ENCODE results near the gene RYR3.

The RYR3 gene

GRCh38 chr15:33320017-33320416 is 9.2 kb downstream of the RYR3 start:
- no peak for DNase-seq (ENCODE audit: low spot score)

GRCh38 chr15:33322091-33322490 is 11.3 kb downstream of the RYR3 start:
- DNase-seq (ENCODE audit: low spot score): no peak

- no peak for DNase-seq (ENCODE audit: low spot score)
Measured at GRCh38 chr15:33324609-33325008, 13.8 kb downstream of the RYR3 start.

- no peak for DNase-seq (ENCODE audit: low spot score)
Measured at GRCh38 chr15:33326908-33327307, 16.1 kb downstream of the RYR3 start.

- DNase-seq (ENCODE audit: low spot score): no peak
Measured at GRCh38 chr15:33328106-33328505, 17.3 kb downstream of the RYR3 start.

GRCh38 chr15:33329457-33329856 is 18.7 kb downstream of the RYR3 start:
- no peak for DNase-seq (ENCODE audit: low spot score)

GRCh38 chr15:33330931-33331330 is 20.2 kb downstream of the RYR3 start:
- no peak for DNase-seq (ENCODE audit: low spot score)

GRCh38 chr15:33341953-33342352 is 31.2 kb downstream of the RYR3 start:
- no peak for DNase-seq (ENCODE audit: low spot score)

GRCh38 chr15:33343275-33343674 is 32.5 kb downstream of the RYR3 start:
- no peak for DNase-seq (ENCODE audit: low spot score)

GRCh38 chr15:33344111-33344510 is 33.3 kb downstream of the RYR3 start:
- no peak for DNase-seq (ENCODE audit: low spot score)

- DNase-seq (ENCODE audit: low spot score): no peak
Measured at GRCh38 chr15:33344530-33344929, 33.8 kb downstream of the RYR3 start.

GRCh38 chr15:33354411-33354810 is 43.6 kb downstream of the RYR3 start:
- no peak for DNase-seq (ENCODE audit: low spot score)

- no peak for DNase-seq (ENCODE audit: low spot score)
Measured at GRCh38 chr15:33357845-33358244, 47.1 kb downstream of the RYR3 start.

GRCh38 chr15:33358306-33358705 is 47.5 kb downstream of the RYR3 start:
- no peak for DNase-seq (ENCODE audit: low spot score)

GRCh38 chr15:33360886-33361285 is 50.1 kb downstream of the RYR3 start:
- DNase-seq (ENCODE audit: low spot score): no peak

- DNase-seq (ENCODE audit: low spot score): no peak
Measured at GRCh38 chr15:33369941-33370622, 59.3 kb downstream of the RYR3 start.

- no peak for DNase-seq (ENCODE audit: low spot score)
Measured at GRCh38 chr15:33370623-33371020, 59.9 kb downstream of the RYR3 start.

GRCh38 chr15:33371159-33371558 is 60.4 kb downstream of the RYR3 start:
- DNase-seq (ENCODE audit: low spot score): no peak

GRCh38 chr15:33374226-33374914 is 63.6 kb downstream of the RYR3 start:
- no peak for DNase-seq (ENCODE audit: low spot score)

- DNase-seq (ENCODE audit: low spot score): no peak
Measured at GRCh38 chr15:33375236-33375635, 64.5 kb downstream of the RYR3 start.

- no peak for DNase-seq (ENCODE audit: low spot score)
Measured at GRCh38 chr15:33377204-33377603, 66.4 kb downstream of the RYR3 start.

- DNase-seq (ENCODE audit: low spot score): no peak
Measured at GRCh38 chr15:33378866-33379480, 68.2 kb downstream of the RYR3 start.

GRCh38 chr15:33380406-33380805 is 69.6 kb downstream of the RYR3 start:
- no peak for DNase-seq (ENCODE audit: low spot score)
